HG02938 (cell line): Measurements from ENCODE around the gene RAD51D.
A peak's percentile ranks its signal among the peaks of the same experiment; 100 is the strongest.
"Not testable (repeated sequence)": the region's sequence is repeated elsewhere in the genome, so short reads cannot be mapped to it uniquely, and the experiment has no call there.

ENCODE experiments used
- ATAC-seq: cut with Tn5 transposase; IDR thresholded peaks from one replicate; pipeline ENCODE4 v1.9.1; 2021; ENCODE audit warnings: mild to moderate bottlenecking, moderate library complexity; ENCODE audit not compliant: unreplicated experiment

The RAD51D gene

DNA sequence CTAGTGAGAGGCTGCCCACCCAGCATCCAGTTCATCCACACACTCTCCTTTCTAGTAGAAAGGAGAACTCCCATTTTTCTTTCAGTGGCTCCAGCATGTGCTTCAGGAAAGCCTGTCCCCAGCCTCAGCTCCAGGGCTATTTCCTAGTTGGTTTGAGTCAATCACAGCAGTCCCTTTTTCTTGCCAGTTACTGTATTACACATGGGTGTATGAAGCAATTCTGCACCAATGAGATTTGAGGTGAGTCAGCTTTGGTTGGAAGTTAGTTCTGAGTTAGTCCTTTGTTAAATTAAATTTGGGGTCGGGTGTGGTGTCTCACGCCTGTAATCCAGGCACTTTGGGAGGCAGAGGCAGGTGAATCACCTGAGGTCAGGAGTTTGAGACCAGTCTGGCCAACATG is 24.8 kb downstream of the RAD51D start:
- no peak for ATAC-seq

DNA sequence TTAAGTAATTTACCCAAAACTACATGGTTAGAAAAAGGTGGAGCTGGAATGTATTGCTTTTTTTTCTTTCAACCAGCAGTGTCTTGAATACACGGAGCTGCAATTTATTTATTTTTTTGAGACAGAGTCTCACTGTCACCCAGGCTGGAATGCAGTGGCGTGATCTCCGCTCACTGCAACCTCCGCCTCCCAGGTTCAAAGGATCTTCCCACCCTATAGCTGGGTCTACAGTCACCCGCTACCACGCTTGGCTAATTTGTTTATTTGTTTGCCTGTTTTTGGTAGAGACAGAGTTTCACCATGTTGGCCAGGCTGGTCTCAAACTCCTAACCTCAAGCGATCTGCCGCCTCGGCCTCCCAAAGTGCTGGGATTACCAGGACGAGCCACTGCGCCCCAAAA is 29.0 kb downstream of the RAD51D start:
- ATAC-seq: not testable (repeated sequence)

DNA sequence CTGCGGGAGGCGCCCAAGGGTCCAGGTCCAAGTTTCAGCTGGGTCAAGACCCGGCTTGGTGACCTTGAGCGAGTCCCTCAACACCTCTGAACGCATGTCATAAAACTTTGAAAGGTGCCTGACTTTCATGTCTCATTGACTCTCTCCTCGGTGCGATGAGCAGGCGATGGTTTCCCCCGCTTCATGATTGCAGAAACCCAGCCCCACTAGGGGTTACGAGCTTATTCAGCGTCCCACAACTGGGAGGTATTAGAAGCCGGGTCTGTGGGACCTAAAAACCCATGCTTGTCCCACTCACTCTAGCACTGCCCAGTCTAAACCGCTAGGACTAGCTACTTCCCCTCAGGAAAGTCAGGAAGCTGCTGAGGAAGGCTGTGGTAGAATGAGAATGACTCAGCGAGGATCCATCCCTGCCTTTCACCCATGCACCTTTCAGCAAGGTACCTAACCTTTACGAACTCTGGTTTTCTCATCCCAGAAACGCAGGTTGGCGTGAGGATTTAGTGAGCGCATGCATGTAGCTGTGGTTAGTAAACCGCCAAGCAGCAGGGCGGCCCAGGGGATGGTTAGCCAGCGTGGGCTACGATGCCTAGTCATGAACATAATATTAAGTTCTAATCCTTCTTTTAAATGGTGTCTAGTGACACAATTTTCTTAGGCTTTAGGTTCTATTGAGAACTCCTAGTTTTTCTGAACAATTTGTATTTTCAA is 29.9 kb downstream of the RAD51D start:
- peak; percentile 12 for ATAC-seq

DNA sequence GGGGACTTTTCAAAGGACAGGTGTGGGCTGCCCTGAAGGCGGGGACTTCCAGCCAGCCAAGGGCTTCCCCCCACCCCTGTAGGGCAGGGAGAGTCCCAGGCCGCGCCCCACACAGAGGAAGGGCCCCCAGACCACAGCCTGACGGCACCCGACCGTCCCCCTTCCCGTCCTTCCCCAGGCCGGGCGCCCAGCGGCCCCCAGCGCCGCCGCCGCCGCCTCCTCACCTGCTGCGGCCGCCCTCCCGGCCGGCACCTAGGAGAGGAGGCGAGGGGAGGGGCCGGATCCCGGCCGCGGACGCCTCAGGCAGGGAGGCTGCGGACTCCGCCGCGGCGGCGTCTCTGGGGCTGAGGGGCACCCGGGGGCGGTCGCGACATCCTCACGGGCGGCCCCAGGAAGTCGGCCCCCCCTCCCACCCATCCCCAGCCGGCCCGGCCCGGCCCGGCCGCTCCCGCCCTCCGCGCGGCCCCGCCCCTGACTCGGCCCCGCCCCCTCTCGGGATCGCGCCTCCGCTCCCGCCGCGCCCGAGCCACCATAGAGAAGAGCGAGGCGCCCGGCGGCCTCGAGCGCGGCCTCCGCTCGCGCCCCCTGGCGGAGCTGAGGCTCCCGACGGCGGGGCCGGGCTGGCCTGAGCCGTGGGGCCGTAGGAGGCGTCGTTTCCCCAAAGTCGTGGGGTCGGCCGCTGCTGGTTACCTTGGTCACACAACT is 30.6 kb downstream of the RAD51D start:
- ATAC-seq: peak; percentile 56

DNA sequence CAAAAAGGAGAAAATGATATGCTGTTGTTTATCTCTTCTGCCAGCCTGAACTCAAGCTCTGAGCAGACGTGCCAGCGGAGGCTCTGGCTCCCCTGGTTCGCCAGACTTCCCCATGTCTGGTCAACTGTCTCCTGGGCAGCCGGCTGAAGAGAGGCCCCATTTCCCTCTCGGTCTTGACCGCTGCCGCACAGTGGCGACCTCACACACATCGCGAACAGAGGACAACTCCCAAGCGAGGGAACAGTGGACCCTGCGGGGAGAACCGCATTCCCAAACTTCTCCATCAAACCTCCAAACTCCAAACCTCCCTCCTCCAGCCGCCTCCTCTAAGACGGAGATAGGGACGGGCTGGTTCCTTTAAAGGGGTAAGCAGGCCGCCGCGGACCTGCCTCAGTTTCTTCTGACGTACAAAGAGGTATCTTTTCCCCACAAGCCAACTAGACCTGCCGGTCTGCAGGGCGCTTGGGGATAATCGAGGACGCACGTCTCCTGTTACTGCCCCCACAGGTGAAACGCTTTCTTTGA is 31.2 kb downstream of the RAD51D start:
- ATAC-seq: no peak

DNA sequence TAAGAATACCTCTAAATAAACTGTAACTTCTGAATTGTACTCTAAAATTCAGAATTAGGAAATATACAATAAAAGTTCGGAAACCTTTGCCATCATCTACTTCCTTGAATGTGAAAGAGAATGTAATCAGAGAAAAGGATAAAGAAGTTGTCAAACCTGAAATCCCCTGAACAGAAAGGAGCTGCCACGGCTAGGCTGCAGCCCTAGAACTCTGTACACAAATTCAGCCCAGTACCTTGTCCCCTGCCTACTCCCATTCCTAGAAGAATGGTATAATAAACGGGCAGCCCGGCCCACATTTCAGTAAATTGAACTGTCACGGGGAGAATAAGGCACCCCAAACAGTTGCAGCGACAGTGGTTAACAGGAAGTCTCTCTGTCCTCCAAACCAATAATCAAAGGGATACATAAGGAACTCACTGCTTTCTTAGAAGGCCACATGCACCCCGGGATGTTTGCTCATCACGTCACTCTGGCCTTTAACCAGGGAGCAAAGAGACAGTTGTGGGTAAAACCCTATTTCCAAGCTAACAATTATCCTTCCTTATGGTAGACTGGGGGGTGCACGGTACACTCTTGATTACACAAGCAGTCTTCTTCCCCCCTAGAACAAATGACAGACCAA is 31.8 kb downstream of the RAD51D start:
- no peak for ATAC-seq

DNA sequence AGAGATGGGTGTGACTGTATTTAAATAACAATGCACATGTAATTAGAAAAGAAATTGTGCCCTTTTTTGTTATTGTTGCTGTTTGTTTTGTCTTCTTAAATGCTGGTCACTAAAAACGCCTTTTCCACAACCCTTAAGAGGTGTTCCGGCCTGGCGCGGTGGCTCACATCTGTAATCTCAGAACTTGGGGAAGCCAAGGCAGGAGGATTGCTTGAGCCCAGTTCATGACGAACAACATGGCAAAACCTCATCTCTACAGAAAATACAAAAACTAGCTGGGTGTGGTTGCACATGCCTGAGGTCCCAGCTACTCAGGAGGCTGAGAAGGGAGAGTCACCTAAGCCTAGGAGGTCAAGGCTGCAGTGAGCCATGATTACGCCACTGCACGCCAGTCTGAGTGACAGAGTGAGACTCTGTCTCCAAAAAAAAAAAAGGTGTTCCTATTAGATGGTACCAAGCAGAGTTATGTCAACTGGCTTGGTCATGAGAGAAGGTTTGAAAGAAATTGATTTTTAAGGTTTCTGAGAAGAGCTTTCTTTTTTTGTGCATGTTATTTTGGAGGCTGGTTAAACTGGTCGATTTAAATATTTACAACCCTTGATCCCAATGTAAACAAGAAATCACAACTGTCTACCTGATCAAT is 32.6 kb downstream of the RAD51D start:
- ATAC-seq: no peak

DNA sequence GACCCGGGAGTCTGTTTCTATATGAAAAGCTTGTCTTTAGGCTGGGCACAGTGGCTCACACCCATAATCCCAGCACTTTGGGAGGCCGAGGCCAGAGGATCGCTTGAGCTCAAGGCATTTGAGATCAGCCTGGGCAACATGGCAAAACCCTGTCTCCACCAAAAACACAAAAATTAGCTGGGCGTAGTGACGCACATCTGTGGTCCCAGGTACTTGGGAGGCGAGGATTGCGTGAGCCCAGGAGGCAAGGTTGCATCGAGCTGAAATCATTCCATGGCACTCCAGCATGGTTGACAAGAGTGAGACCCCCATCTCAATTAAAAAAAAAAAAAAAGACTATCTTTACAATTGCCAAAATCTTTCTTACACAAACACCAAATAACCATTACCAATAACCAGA is 33.5 kb downstream of the RAD51D start:
- ATAC-seq: no peak

DNA sequence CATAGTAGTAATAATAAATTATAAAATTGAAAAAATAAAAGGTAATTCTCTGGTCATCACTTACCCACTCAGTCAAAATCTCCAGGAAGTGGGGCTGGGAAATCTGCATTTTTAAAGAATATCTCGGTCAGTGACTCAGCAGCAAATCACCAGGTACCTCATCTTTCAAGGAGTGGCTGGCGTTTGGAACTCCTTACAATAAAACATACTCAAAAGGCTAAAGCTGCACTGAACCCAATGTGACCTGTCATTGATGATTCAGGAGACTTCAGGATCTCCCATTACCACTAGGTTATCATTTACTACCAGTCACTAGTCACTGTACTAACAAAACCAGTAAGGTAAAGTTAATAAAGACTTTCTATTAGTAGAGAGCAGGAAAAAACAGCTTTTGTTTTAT is 34.7 kb downstream of the RAD51D start:
- ATAC-seq: no peak

DNA sequence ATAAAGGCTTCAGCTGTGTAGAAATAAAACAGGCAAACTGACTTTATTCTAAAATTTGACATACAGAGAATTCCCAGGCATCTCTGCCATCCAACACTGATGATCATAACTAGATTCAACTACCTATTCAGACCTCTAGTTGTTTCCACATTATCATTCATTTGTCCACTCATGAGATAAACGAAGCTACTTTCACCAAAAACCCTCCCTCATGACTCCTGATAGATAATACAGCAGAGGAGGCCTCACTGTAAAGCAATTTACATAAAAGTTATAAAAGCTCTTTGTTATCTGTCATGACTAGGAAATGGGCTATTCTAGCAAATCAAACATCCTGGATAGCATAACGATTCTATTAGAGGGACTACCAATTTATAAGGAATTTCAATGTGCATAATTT is 36.6 kb downstream of the RAD51D start:
- ATAC-seq: no peak

DNA sequence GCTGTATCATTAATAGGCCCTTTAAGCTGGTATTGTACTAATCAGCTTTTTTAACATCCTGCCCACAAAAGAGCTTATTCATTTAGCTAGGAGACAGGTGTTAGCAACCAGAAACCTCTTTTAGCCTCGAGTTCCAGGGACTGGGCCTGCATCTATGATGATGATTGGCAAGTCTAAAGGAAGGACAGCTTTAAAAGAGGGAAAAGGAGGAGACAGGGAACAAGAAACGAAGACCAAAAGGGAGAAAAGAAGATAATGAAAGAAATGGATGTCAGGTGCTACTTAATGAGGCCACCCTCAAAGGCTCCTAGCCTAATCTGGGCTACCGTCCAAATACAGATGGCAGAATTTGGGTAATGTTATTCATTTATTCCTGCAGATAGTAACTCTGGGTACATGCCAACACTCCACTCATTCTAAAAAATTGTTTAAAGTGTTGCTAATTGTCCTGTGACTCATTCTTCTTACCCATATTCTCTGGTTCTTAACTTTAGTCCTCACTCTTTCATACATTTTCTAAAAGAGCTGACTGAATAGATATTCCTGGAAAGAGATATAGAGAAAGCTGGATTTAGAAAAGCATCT is 37.5 kb downstream of the RAD51D start:
- no peak for ATAC-seq

DNA sequence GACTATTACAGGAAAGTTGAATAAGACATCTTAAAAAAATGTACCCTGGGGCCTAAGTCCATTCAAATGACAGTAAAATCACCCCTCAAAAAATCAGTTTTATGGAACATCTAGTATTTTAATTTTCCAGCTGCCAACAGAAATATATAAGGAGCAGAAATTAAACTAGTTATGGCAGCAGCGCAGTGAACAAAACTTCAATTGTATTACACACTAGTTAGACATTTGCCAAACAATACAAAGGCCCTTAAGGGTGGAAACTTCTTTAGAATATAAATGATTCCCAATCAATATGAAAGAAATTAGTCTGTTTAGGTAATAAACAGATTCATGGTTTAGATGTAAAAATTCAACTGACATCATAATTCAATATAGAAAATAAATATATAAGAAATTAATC is 38.0 kb downstream of the RAD51D start:
- no peak for ATAC-seq

DNA sequence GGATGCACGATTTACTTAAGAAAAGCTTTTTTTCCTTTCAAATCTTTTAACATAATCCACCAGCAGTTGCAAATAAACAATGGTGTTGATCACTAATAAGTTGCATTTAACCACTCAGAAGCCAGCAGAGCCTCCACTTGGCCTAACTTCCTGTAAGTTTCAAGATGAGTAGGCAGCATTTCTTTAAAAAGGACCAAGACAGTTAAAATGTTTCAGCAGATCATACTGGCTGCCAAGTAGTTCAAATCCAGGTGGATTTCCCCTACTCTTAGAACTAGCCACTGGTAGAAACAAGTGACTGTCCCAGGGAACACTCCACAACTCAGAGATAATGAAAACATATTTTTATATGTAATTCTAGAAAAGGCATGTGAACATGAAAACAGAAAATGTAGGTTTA is 39.1 kb downstream of the RAD51D start:
- peak; percentile 67 for ATAC-seq

DNA sequence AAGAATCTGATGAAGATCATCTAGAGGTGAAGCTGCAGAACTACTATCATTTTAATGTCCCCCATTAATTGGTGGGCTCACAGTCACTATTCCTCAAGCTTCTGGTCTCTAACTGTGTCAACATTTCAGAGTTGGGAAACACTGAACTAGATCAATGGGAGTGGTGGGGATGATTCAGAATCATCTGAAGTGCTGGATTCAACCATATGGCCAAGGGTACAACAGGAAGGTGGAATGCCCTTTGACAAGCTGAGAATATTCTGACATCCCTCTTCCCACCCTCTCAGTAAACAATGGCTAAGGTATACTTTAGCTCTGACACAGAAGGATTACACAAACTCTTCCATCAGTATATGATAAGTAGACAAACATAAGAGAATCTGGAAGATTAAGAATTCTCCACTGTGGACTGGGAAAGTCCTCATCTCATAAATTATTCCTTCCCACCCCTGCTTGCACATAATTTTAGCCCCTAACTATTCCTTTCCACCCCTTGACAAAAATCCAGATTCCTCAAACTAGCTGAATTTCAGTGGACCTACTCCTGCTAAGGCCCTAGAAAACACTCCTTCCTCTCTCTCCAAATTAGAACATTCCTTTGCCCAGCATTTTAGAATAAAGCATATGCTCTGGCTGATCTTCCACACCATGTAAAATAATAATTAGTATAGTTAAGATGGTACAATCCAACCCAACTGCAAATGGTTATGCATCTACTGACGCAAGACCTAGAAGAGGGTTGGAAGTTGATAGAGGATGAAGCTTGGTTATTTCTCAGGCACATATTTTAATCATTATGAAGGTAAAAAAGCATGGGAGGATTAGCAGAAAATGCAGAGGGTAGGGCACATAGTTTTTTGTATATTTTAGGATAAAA is 39.9 kb downstream of the RAD51D start:
- no peak for ATAC-seq

DNA sequence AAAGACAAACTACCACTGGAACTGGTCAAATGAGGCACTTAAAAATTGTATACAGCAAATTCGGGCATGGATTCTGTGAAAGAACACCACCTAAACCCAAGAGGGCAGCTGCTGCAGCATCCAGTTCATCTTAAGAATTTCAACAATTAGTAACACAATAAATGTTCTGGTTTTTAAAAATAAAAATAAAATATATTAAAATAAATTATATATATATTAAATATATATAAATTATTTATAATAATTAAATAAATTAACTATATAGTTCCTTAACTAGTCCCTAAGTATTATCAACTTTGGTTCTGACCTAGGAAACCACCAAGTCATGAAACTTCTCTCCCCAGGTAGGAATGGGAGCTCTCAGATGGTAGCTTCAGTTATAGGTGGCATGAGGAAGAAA is 42.8 kb downstream of the RAD51D start:
- no peak for ATAC-seq

DNA sequence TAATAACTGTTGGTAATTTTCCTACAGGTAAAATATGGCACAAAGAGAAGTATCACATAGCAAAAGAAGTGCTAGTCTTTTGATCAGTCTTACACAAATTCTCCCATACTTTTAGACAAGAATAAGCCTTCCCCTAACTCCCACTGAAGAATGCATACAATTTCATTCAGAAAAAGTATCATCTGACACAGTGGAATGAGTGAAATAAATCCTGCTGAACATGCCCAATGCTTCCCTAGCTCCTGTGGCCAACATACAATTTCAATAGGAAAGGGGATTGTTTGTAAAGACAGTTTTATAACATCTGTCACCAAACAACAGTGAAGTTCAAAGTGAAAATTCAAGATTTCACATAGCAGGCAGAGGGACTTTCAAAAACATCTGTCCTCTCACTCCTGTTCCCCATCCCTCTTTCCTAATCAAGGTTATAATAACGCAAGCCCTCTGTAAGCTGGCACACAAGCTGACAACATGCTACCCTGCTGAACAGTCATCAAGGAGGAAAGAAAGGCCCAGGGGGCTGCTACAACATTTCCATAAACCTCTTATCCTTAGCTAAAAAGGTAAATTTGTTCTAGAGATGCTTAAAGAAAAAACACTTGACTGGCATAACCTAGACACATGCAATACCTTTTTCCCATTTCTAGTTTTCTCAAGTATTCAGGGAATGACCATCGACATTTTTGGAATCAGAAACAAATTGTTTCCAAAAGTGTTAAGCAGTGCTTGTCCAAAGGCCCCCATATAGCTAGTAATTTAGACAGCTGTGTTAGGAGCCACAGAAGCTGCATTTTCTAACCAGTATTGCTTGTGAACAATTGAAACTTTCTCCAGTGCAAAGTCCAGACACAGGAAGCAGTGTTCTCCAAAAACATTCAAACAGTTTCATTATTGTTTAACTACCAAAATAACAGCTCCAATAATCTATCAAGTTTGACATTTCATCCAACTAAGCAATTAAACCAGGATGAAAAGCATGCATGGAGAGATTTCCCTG is 44.7 kb downstream of the RAD51D start:
- no peak for ATAC-seq

DNA sequence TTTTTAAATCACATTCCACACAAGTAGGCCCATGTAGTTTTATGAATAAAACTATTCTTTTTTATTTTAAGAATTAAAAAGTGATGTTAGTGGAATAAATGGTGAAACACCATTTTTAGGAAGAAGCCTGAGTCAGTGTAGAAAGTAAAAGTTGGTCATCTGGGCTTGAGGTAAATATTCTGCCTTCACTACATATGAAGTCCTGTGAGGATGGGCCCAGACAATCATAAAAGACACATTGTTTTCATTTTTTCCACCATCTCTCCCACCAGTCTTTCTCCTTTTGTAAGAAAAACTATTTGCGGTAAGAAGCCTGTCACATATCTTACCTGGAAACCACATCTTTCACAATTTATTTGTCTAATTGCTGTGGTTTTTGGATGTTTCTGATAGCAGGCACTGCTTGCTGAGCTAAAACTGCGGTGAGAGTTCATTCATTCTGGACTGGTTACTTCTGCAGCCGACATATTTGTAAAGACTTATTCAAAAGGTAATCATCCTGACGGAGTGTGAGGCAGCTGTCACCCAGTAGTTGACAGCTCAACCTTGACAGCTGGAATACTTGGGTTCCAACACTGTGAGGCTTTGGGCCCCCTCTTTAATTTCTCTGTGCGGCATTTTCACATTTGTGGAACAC is 45.6 kb downstream of the RAD51D start:
- no peak for ATAC-seq

DNA sequence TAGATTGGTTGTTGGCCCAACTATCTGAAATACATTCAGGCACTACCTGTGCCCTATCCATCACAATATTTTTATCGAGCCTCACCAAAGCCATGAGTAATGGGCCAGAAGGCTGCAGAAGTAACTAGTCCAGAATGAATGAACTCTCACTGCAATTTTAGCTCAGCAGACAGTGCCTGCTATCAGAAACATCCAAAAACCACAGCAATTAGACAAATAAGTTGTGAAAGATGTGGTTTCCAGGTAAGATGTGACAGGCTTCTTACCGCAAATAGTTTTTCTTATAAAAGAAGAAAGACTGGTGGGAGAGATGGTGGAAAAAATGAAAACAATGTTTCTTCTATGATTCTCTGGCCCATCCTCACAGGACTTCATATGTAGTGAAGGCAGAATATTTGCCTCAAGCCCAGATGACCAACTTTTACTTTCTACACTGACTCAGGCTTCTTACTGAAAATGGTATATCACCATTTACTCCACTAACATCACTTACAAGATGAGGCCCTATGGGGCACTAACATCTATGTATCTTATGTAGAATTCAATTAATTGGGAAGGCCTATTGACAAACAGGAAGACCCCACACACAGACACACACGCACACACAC is 46.4 kb downstream of the RAD51D start:
- no peak for ATAC-seq
